ENCODE results near the gene MARCHF3.
"Not testable (repeated sequence)": the region's sequence is repeated elsewhere in the genome, so short reads cannot be mapped to it uniquely, and the experiment has no call there.

MARCHF3 gene

GRCh38 chr5:126877602-126878001 is 152.8 kb downstream of the MARCHF3 start:
- DNase-seq (ENCODE audit: low read depth, low spot score): no peak

GRCh38 chr5:126875303-126875785 is 155.0 kb downstream of the MARCHF3 start:
- no peak for DNase-seq (ENCODE audit: low read depth, low spot score)

- DNase-seq (ENCODE audit: low read depth, low spot score): no peak
Observed at GRCh38 chr5:126872561-126873354, 157.6 kb downstream of the MARCHF3 start.

GRCh38 chr5:126871441-126871840 is 158.9 kb downstream of the MARCHF3 start:
- no peak for DNase-seq (ENCODE audit: low read depth, low spot score)

GRCh38 chr5:126869005-126869451 is 161.3 kb downstream of the MARCHF3 start:
- no peak for DNase-seq (ENCODE audit: low read depth, low spot score)

GRCh38 chr5:126868338-126869004 is 161.9 kb downstream of the MARCHF3 start:
- DNase-seq (ENCODE audit: low read depth, low spot score): no peak

GRCh38 chr5:126866851-126867636 is 163.3 kb downstream of the MARCHF3 start:
- DNase-seq (ENCODE audit: low read depth, low spot score): no peak

- DNase-seq (ENCODE audit: low read depth, low spot score): no peak
Observed at GRCh38 chr5:126865299-126865698, 165.1 kb downstream of the MARCHF3 start.

DNA sequence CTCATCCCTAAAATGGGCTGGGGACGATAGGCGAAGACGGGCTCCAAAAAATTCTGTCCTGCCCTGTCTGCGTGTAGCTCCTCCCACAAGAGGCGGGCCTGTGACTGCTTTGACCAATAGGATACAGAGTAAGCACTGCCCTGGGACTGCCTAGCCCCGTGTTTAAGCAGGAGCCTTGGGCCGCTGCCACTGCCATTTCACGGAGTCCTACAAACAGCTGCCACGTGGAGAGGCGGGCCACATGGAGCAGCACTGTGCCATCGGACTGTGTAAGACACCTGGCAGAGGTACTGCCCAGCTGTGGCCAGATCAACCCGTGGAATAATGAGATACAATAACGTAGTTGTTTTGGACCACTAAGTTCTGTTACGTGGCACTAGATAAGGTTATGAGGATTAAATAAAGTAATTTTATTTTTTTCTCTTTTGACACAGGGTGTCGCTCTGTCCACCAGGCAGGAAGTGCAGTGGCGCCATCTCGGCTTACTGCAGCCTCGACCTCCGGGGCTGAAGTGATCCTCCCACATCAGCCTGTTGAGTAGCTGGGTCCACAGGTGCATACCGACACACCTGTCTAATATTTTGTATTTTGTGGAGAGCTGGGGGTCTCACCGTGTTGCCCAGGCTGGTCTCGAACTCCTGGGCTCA is 166.2 kb downstream of the MARCHF3 start:
- no peak for DNase-seq (ENCODE audit: low read depth, low spot score)

GRCh38 chr5:126863402-126863801 is 167.0 kb downstream of the MARCHF3 start:
- DNase-seq (ENCODE audit: low read depth, low spot score): no peak

DNA sequence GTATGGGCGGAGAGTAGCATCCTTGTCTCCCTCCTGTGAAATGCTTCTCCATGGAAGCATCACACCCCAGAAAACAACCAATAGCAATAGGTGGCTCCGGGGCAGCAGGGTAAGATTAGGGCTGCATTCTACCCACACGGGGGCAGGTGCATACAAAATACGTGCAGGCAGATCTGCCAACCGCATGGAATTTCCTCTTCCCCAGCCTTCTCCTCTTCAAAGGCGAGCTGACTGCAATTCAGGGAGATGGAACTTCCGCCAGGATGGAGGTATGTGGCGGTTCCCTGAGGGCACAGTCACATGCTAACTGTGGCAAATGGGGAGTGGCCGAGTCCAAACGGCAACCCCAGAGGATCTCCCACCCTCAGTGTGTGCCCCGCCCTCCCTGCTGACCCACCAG is 171.9 kb downstream of the MARCHF3 start:
- DNase-seq (ENCODE audit: low read depth, low spot score): no peak

GRCh38 chr5:126857472-126858410 is 172.6 kb downstream of the MARCHF3 start:
- no peak for DNase-seq (ENCODE audit: low read depth, low spot score)

DNA sequence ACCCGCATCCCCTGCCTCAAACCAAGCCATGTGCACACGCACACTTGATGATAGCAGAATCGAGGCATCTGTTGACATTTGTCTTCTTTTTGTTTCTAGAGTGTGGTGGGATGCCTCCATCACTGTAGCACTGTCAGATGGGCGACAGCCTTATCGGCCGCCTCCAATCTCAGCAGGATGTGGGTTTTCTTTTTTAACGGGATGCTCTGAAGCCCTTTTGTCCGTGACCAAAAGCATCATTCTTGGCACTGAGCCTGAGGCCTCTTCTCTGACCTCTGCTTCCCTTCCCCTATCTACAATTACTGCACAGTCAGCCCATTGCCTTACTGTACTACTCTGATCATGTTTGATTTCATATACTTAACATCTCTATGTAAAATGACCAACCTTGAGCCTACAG is 175.1 kb downstream of the MARCHF3 start:
- DNase-seq (ENCODE audit: low read depth, low spot score): no peak

DNA sequence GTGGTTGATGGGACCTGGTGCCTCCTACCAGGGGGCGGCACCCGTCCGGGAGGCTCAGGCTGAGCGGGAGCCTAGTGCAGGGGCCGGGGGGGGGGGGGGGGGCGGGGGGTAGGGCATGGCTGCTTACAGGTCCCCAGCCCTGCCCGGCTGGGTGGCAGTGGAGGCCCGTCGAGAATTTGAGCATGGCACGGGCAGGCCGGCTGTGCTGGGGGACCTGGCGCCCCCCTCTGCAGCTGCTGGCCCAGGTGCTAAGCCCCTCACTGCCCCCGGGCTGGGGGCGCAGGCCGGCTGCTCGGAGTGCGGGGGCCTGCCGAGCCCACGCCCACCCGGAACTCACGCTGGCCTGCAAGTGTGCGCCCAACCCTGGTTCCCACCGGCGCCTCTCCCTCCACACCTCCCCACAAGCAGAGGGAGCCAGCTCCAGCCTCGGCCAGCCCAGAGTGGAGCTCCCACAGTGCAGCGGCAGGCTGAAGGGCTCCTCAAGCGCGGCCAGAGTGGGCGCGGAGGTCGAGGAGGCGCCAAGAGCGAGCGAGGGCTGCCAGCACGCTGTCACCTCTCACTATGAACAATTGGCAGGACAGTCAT is 175.7 kb downstream of the MARCHF3 start:
- DNase-seq (ENCODE audit: low read depth, low spot score): no peak

GRCh38 chr5:126853541-126854307 is 176.6 kb downstream of the MARCHF3 start:
- DNase-seq (ENCODE audit: low read depth, low spot score): not testable (repeated sequence)

GRCh38 chr5:126852841-126853271 is 177.5 kb downstream of the MARCHF3 start:
- no peak for DNase-seq (ENCODE audit: low read depth, low spot score)

DNA sequence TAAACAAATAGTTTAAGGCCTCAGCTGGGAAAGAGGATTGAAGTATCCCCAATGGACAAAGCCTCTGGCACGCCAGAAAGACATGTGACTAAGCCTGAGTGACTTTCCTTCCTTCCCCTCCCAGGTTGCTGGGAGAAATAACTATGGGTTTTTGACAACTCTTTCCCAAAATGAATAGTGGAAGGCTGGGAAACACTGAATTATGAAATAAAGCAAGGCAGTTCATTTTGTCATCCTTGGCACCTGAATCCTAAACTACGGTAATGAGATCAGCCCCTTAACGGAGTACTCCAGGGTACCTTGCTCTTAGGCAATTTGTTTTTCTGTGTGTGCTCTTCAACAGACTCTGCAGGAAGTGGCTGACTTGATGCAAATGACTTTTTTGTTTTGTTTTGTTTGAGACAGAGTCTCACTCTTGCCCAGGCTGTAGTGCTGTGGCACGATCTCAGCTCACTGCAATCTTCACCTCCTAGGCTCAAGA is 178.2 kb downstream of the MARCHF3 start:
- DNase-seq (ENCODE audit: low read depth, low spot score): no peak

DNA sequence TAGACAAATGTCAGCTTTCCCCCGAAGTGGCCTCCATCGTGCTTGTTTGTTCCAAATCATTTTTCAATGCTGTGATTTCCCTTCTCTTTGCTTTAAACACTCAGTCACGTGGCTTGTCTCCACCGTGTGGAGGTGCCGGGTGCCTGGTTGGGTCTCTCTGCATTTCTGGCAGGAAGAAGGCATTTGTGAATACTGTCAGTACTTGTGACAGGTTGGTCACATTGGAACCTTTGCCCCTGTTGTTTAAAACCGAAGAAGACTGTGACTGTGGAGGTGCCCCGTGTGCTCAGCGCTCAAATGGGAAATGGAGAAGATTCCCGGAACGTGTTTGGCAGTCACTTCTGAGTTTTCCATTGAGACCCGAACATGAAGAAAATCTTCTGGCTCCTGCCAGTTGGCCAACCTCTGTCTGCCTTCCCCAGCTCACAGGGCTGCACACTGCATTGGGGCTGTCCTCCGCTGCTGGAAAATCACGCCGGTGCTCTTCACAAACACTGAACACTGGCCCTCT is 178.8 kb downstream of the MARCHF3 start:
- no peak for DNase-seq (ENCODE audit: low read depth, low spot score)

DNA sequence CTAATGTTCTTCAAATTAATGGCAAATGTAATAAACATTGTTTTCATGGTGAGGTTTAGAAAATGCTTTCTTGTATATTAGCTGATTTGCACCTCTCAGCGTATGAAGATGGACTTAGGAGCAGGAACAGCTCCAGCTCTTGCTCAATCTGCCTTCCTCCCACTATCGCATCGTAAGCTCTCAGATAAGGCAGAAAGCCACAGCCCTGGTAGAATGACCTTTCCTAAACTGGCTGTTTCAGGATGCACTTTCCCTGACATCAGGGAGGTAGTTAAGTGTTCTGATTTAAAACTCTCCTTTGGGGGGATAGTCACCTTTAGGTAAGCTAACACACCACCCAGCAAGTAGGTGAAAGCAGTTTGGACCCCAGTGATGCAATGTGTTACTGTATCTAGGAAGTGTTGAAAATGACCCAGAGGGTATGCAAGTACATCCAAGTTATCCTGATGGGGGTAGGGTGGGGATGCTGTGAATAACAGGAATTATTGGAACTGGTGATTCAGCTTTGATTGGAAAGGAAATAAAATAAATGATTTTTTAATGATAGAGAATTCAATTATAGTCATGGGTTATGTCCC is 181.2 kb downstream of the MARCHF3 start:
- DNase-seq (ENCODE audit: low read depth, low spot score): no peak
